A673 (cell line): Measurements from ENCODE around the gene SCPEP1. TPM values are rescaled to one million over a fixed set of nuclear protein-coding genes. Genes with fewer than 3 reads are reported as not detected.

ENCODE experiments used
- BruUV-seq: library from RNA; stranded (reverse); fragments of 400-500 nt; replicated peaks from 2 replicates; lab custom pipeline; 2021; lab: Mats Ljungman, UMichigan
- CTCF ChIA-PET: fragments of 300-600 bp; sonication (Branson Sonifier 250); formaldehyde crosslinking; loops from one replicate; lab custom pipeline; 2022; ENCODE audit warnings: antibody characterized with exemption; lab: Charles Lee
- POLR2A ChIA-PET: fragments of 300-600 bp; sonication (Branson Sonifier 250); formaldehyde crosslinking; loops from one replicate; lab custom pipeline; 2022; ENCODE audit warnings: antibody characterized with exemption; ENCODE audit not compliant: low non-redundant PET; lab: Charles Lee
- DNase-seq: peaks from one replicate; pipeline ENCODE4 v3.0.0-alpha.2; 2015; ENCODE audit warnings: low spot score
- H3K27ac ChIP-seq: fragments of 200-600 bp; sonication (generic); 2 replicates; pipeline ENCODE4 v1.5.1; 2016; ENCODE audit warnings: mixed run types, low read depth, mild to moderate bottlenecking, mixed read lengths, antibody characterized with exemption, low read length; ENCODE audit not compliant: poor library complexity, severe bottlenecking
- H3K27me3 ChIP-seq: fragments of 200-600 bp; sonication (generic); replicated peaks from 2 replicates; pipeline ENCODE4 v1.6.1; 2017; ENCODE audit warnings: mixed run types, low read depth, mild to moderate bottlenecking, mixed read lengths, antibody characterized with exemption, low read length; ENCODE audit not compliant: insufficient read depth, poor library complexity
- H3K36me3 ChIP-seq: fragments of 200-600 bp; sonication (generic); 2 replicates; pipeline ENCODE4 v1.6.1; 2016; ENCODE audit warnings: mixed run types, mild to moderate bottlenecking, mixed read lengths, antibody characterized with exemption, low read length; ENCODE audit not compliant: insufficient read depth, poor library complexity, severe bottlenecking
- H3K4me1 ChIP-seq: fragments of 200-600 bp; sonication (generic); 2 replicates; pipeline ENCODE4 v1.6.1; 2017; ENCODE audit warnings: mixed run types, mild to moderate bottlenecking, mixed read lengths, antibody characterized with exemption, low read length; ENCODE audit not compliant: insufficient read depth, poor library complexity, severe bottlenecking
- H3K4me3 ChIP-seq: fragments of 200-600 bp; sonication (generic); 2 replicates; pipeline ENCODE4 v1.5.1; 2016; ENCODE audit warnings: low read depth, mixed run types, mild to moderate bottlenecking, mixed read lengths, low read length; ENCODE audit not compliant: poor library complexity, severe bottlenecking
- H3K9me3 ChIP-seq: fragments of 200-600 bp; sonication (generic); 2 replicates; pipeline ENCODE4 v1.6.1; 2016; ENCODE audit warnings: mixed run types, low read depth, mild to moderate bottlenecking, mixed read lengths, antibody characterized with exemption, low read length; ENCODE audit not compliant: poor library complexity, severe bottlenecking
- EZH2 ChIP-seq: fragments of 200-600 bp; sonication (generic); IDR thresholded peaks from 2 replicates; pipeline ENCODE4 v1.6.1; 2017; ENCODE audit warnings: borderline replicate concordance, low read depth, mild to moderate bottlenecking, mixed read lengths, antibody characterized with exemption, low read length; ENCODE audit not compliant: poor library complexity, severe bottlenecking
- intact Hi-C: fragments of 100-400 bp; cut with micrococcal nuclease; formaldehyde crosslinking; loops from one replicate; pipeline ENCODE4 v1.10.0; 2022; ENCODE audit not compliant: unreplicated experiment
- total RNA-seq: library from RNA; stranded (reverse); gene quantifications from 2 replicates; pipeline ENCODE4 v1.2.3, GENCODE V29; 2021
- TF ChIP-seq, protein P1 (sequence below): fragments of 300-800, 200-600 bp; sonication (generic); conservative IDR thresholded peaks from 2 replicates; pipeline ENCODE4 v1.5.1; 2017; ENCODE audit warnings: low read depth, mild to moderate bottlenecking, antibody characterized with exemption, low read length, moderate library complexity, mixed read lengths

Gene SCPEP1
- total RNA-seq, 1 experiment from 2014 or later = 31.8 TPM

DNA sequence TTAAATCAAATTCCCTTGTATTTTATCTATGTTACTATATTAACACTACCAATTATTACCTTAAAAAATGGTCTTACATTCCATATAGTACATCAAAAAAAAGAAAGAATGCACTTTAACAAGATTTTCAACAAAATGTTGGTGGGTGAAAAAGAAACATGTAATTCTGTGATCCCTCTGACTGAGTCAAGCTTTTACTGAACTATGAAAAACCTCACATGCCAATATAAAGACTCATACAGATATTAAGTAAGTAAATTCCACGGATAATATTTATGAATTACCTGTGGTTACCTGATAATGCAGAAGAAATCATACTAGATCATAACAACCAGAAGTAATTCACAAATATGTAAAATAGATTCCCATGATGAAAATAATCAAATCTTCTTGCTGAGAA is 29.4 kb upstream of the SCPEP1 start:
- H3K4me3 ChIP-seq = no peak overlapping the region
- no peak overlapping the region for H3K27ac ChIP-seq
- CTCF ChIA-PET = no interaction called here
- TF ChIP-seq, protein P1, sequence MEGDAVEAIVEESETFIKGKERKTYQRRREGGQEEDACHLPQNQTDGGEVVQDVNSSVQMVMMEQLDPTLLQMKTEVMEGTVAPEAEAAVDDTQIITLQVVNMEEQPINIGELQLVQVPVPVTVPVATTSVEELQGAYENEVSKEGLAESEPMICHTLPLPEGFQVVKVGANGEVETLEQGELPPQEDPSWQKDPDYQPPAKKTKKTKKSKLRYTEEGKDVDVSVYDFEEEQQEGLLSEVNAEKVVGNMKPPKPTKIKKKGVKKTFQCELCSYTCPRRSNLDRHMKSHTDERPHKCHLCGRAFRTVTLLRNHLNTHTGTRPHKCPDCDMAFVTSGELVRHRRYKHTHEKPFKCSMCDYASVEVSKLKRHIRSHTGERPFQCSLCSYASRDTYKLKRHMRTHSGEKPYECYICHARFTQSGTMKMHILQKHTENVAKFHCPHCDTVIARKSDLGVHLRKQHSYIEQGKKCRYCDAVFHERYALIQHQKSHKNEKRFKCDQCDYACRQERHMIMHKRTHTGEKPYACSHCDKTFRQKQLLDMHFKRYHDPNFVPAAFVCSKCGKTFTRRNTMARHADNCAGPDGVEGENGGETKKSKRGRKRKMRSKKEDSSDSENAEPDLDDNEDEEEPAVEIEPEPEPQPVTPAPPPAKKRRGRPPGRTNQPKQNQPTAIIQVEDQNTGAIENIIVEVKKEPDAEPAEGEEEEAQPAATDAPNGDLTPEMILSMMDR = no peak
- TF ChIP-seq EZH2 = no peak
- peaks cover 31% of the 10 kb centered on the region for H3K36me3 ChIP-seq
- no peaks in the 10 kb centered on the region for H3K9me3 ChIP-seq
- no TSS peak for BruUV-seq
- H3K4me1 ChIP-seq = no peaks in the 10 kb centered on the region
- intact Hi-C loops = no loop called here
- no peaks in the 10 kb centered on the region for H3K27me3 ChIP-seq
- POLR2A ChIA-PET = no interaction called here
- no peak for DNase-seq

DNA sequence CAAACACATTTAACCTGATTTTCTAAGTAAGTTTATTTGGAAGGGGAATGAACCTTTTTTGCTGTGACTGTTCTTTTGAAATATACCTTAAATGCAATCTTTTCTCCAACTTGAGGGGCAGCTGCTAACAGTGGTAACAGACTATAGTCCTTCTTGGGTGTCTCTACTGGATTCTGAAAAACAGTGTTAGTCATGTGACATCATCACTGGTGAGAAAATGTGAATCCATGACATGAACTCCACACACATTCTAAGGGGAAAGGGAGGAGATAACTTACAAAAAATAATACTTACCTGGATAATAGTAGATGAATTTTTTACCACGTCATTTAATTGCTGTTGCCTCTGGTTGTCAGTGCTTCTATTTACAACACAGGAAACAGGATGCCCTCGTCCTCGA is 28.3 kb upstream of the SCPEP1 start:
- ChIA-PET CTCF (no interaction called here), POLR2A (no interaction called here)
- Histone ChIP-seq H3K27ac (no peak overlapping the region), H3K4me3 (no peak overlapping the region), H3K27me3 (no peaks in the 10 kb centered on the region), H3K9me3 (no peaks in the 10 kb centered on the region), H3K4me1 (no peaks in the 10 kb centered on the region), H3K36me3 (peaks cover 25% of the 10 kb centered on the region)
- no peak for DNase-seq
- BruUV-seq = no TSS peak
- no peak for TF ChIP-seq EZH2
- TF ChIP-seq, protein P1 = no peak
- intact Hi-C loops = no loop called here

DNA sequence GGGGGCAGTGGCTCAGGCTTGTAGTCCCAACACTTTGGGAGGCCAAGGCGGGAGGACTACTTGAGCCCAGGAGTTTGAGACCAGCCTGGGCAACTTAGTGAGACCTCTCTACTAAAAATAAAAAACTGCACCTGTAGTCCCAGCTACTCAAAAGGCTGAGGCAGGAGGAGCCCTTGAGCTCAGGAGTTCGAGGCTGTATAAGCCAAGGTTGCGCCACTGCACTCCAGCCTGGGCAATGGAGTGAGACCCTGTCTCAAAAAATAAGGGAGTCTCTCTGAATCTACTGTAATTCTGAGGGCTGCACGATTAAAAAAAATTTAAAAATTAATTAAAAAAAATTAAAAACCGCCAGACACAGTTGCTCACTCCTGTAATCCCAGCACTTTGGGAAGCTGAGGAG is 20.9 kb upstream of the SCPEP1 start:
- no peak overlapping the region for H3K4me3 ChIP-seq
- no peak for DNase-seq
- H3K27ac ChIP-seq = no peak overlapping the region
- no peaks in the 10 kb centered on the region for H3K9me3 ChIP-seq
- ChIA-PET POLR2A (no interaction called here), CTCF (no interaction called here)
- no peaks in the 10 kb centered on the region for H3K27me3 ChIP-seq
- H3K36me3 ChIP-seq = no peaks in the 10 kb centered on the region
- H3K4me1 ChIP-seq = peaks cover 4% of the 10 kb centered on the region
- BruUV-seq = no TSS peak
- TF ChIP-seq, protein P1 = no peak
- TF ChIP-seq EZH2 = no peak
- intact Hi-C loops = no loop called here
